LoVo (cell line): ENCODE measurements around the gene DCTD.

Experiments used
- DNase-seq: peaks from one replicate; pipeline ENCODE4 v3.0.0-alpha.2; 2016; ENCODE audit warnings: low spot score

Gene DCTD

GRCh38 chr4:182893047-182893446 lies 24.1 kb downstream of the DCTD start:
- DNase-seq, result no peak

GRCh38 chr4:182890202-182890601 lies 27.0 kb downstream of the DCTD start:
- DNase-seq, result no peak

GRCh38 chr4:182888891-182889290 lies 28.3 kb downstream of the DCTD start:
- DNase-seq, result no peak

GRCh38 chr4:182886768-182887167 lies 30.4 kb downstream of the DCTD start:
- DNase-seq, result no peak

- DNase-seq, result no peak
These were observed 31.0 kb downstream of the DCTD start for GRCh38 chr4:182886205-182886604.

GRCh38 chr4:182885738-182886077 lies 31.5 kb downstream of the DCTD start:
- no peak for DNase-seq

GRCh38 chr4:182885022-182885737 lies 32.0 kb downstream of the DCTD start:
- DNase-seq, result no peak

- DNase-seq, result no peak
These were observed 33.1 kb downstream of the DCTD start for GRCh38 chr4:182884040-182884439.

- DNase-seq, result no peak
These were observed 33.8 kb downstream of the DCTD start for GRCh38 chr4:182883351-182883750.

- no peak for DNase-seq
These were observed 35.3 kb downstream of the DCTD start for GRCh38 chr4:182881914-182882313.

GRCh38 chr4:182880387-182881356 lies 36.5 kb downstream of the DCTD start:
- no peak for DNase-seq

GRCh38 chr4:182879913-182880312 lies 37.3 kb downstream of the DCTD start:
- DNase-seq, result no peak

- DNase-seq, result no peak
These were observed 38.3 kb downstream of the DCTD start for GRCh38 chr4:182878633-182879495.

GRCh38 chr4:182877326-182877883 lies 39.8 kb downstream of the DCTD start:
- no peak for DNase-seq

- DNase-seq, result no peak
These were observed 40.8 kb downstream of the DCTD start for GRCh38 chr4:182876427-182876826.

- no peak for DNase-seq
These were observed 41.5 kb downstream of the DCTD start for GRCh38 chr4:182875453-182876405.

- no peak for DNase-seq
These were observed 42.3 kb downstream of the DCTD start for GRCh38 chr4:182874797-182875345.

GRCh38 chr4:182874304-182874751 lies 42.9 kb downstream of the DCTD start:
- DNase-seq, result no peak

- no peak for DNase-seq
These were observed 43.5 kb downstream of the DCTD start for GRCh38 chr4:182873726-182874125.

GRCh38 chr4:182873289-182873688 lies 43.9 kb downstream of the DCTD start:
- DNase-seq, result no peak
